Liver (tissue), 9 donors: ENCODE measurements around the gene PPP1R18. TPM values are rescaled to one million over a fixed set of nuclear protein-coding genes. Genes with fewer than 3 reads are reported as not detected.

Experiments used
- DNase-seq: peaks from one replicate; pipeline ENCODE4 v3.0.0-alpha.2; 2017; ENCODE audit warnings: low spot score
- H3K27ac ChIP-seq, 2 donors: one replicate each; pipeline ENCODE4 v1.7.0; 2013; ENCODE audit warnings: inconsistent platforms in 2 of 2, low read length in 2 of 2, control low read depth in 1 of 2, low read depth in 1 of 2, mild to moderate bottlenecking in 1 of 2
- H3K27me3 ChIP-seq, 4 donors: one replicate each; pipeline versions ENCODE4 v1.6.1 to v1.7.0; 2013; ENCODE audit warnings: low read length in 3 of 4, inconsistent platforms in 1 of 4, mild to moderate bottlenecking in 1 of 4, moderate library complexity in 1 of 4; ENCODE audit not compliant: control insufficient read depth in 4 of 4, insufficient read depth in 4 of 4
- H3K36me3 ChIP-seq, 4 donors: one replicate each; pipeline versions ENCODE4 v1.6.1 to v1.7.0; 2013; ENCODE audit warnings: low read length in 3 of 4, mild to moderate bottlenecking in 3 of 4, low read depth in 1 of 4, moderate library complexity in 1 of 4; ENCODE audit not compliant: control insufficient read depth in 4 of 4, insufficient read depth in 3 of 4
- H3K4me1 ChIP-seq, 4 donors: one replicate each; pipeline versions ENCODE4 v1.6.1 to v1.7.0; 2013; ENCODE audit warnings: low read length in 3 of 4, mild to moderate bottlenecking in 3 of 4, moderate library complexity in 1 of 4; ENCODE audit not compliant: control insufficient read depth in 4 of 4, insufficient read depth in 4 of 4
- H3K4me3 ChIP-seq, 3 donors: one replicate each; pipeline versions ENCODE4 v1.6.1 to v1.7.0; 2013; ENCODE audit warnings: low read length in 3 of 3, control low read depth in 1 of 3, low read depth in 1 of 3, mild to moderate bottlenecking in 1 of 3
- H3K9ac ChIP-seq, 2 donors: one replicate each; pipeline ENCODE4 v1.7.0; 2013; ENCODE audit warnings: low read length in 2 of 2, mild to moderate bottlenecking in 2 of 2, moderate library complexity in 2 of 2, control low read depth in 1 of 2, low read depth in 1 of 2
- H3K9me3 ChIP-seq, 4 donors: one replicate each; pipeline versions ENCODE4 v1.6.1 to v1.7.0; 2013; ENCODE audit warnings: low read length in 3 of 4; ENCODE audit not compliant: control insufficient read depth in 4 of 4
- EGR1 ChIP-seq, 2 donors: IDR thresholded peaks; 2 replicates each; pipeline ENCODE4 v1.6.1; 2016 to 2018; ENCODE audit warnings: antibody characterized with exemption in 2 of 2, low read depth in 2 of 2
- FOXA1 ChIP-seq: IDR thresholded peaks from 2 replicates; pipeline ENCODE4 v1.6.1; 2016; ENCODE audit warnings: antibody characterized with exemption
- FOXA2 ChIP-seq: IDR thresholded peaks from 2 replicates; pipeline ENCODE4 v1.6.1; 2016; ENCODE audit warnings: antibody characterized with exemption
- GABPA ChIP-seq, 2 donors: IDR thresholded peaks in 1 of 2; conservative IDR thresholded peaks in 1 of 2; 2 replicates each; pipeline ENCODE4 v1.6.1; 2016; ENCODE audit warnings: antibody characterized with exemption in 2 of 2, mild to moderate bottlenecking in 1 of 2, moderate library complexity in 1 of 2
- HNF4A ChIP-seq, 2 donors: conservative IDR thresholded peaks; 2 replicates each; pipeline ENCODE4 v1.6.1; 2016; ENCODE audit warnings: antibody characterized with exemption in 2 of 2, mild to moderate bottlenecking in 2 of 2
- HNF4G ChIP-seq: IDR thresholded peaks from 2 replicates; pipeline ENCODE4 v1.6.1; 2016; ENCODE audit warnings: antibody characterized with exemption
- JUND ChIP-seq, 2 donors: IDR thresholded peaks; 2 replicates each; pipeline ENCODE4 v1.6.1; 2016; ENCODE audit warnings: antibody characterized with exemption in 2 of 2
- NR2F2 ChIP-seq: IDR thresholded peaks from 2 replicates; pipeline ENCODE4 v1.6.1; 2016; ENCODE audit warnings: antibody characterized with exemption
- RAD21 ChIP-seq, 2 donors: IDR thresholded peaks; 2 replicates each; pipeline ENCODE4 v1.6.1; 2016; ENCODE audit warnings: antibody characterized with exemption in 2 of 2, mild to moderate bottlenecking in 2 of 2
- RXRA ChIP-seq, 2 donors: IDR thresholded peaks; 2 replicates each; pipeline ENCODE4 v1.6.1; 2017 to 2018; ENCODE audit warnings: antibody characterized with exemption in 2 of 2, mild to moderate bottlenecking in 1 of 2
- SP1 ChIP-seq: IDR thresholded peaks from 2 replicates; pipeline ENCODE4 v1.6.1; 2018; ENCODE audit warnings: antibody characterized with exemption, mild to moderate bottlenecking
- TAF1 ChIP-seq: conservative IDR thresholded peaks from 2 replicates; pipeline ENCODE4 v1.6.1; 2016; ENCODE audit warnings: antibody characterized with exemption, mild to moderate bottlenecking
- WGBS: extraction: QIAGEN DNeasy Blood & Tissue Kit; methylation state at CpG from one replicate; pipeline ENCODE4 v1.1.7; 2013; 5-methylcytosine and 5-hydroxymethylcytosine counted together
- polyA plus RNA-seq, 2 donors: library from polyadenylated mRNA; stranded (reverse) in 1 of 2; unstranded in 1 of 2; fragments of 200-250 nt in 1 of 2; fragments of >200 nt in 1 of 2; fragmentation: Nextera tagmentation in 1 of 2; extraction: Ambion mirVana in 1 of 2; gene quantifications; one replicate each; pipeline versions ENCODE4 v1.2.1 to v1.2.3, GENCODE V29; 2013 to 2015
- total RNA-seq, 2 donors: library from RNA; depleted of rRNA; stranded (reverse); fragments of >200 nt; gene quantifications; one replicate each; pipeline ENCODE4 v1.2.3, GENCODE V29; 2014
- TF ChIP-seq, protein P1 (sequence below): IDR thresholded peaks from 2 replicates; pipeline ENCODE4 v1.6.1; 2016; ENCODE audit warnings: antibody characterized with exemption
- TF ChIP-seq, protein P2 (sequence below): IDR thresholded peaks from 2 replicates; pipeline ENCODE4 v1.6.1; 2016; ENCODE audit warnings: antibody characterized with exemption, mild to moderate bottlenecking
- TF ChIP-seq, protein P3 (sequence below): fragments of 150-350 bp; IDR thresholded peaks from 2 replicates; pipeline ENCODE4 v1.5.1; 2017; ENCODE audit warnings: improper control_type of control experiment, low read depth, low read length; ENCODE audit not compliant: missing input control
- donor health status: healthy.
- donor health status: healthy.
- donor health status: healthy.
- donor health status: healthy.
- donor health status: healthy.

PPP1R18 gene
- total and polyA plus RNA-seq, 4 donors: 7.4 to 17.4 (median 11.5) TPM

DNA sequence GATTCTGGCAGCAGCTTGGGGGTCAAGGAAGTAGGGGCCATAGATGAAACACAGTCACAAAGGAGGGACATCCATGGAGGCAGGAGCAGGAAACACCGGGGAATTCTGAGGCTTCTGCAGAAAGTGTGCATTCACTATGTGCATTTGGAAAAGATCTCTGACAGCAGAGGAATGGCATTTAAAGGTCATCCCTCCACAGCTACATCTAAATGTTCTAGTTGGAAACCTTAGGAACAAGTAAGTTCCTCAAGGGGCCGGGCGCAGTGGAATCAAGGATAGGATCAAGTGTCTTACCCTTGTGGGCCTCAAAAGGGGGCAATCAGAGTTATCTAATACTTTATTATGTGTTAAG lies 30.7 kb downstream of the PPP1R18 start:
- TF ChIP-seq GABPA (IDR thresholded peaks at IDR 0.05 in 1 of 2, conservative IDR thresholded peaks at IDR 0.05 in 1 of 2) (no peak), SP1 (no peak), FOXA2 (no peak), JUND (IDR thresholded peaks at IDR 0.05) (no peak), HNF4G (no peak), HNF4A (conservative IDR thresholded peaks at IDR 0.05) (no peak), EGR1 (IDR thresholded peaks at IDR 0.05; ENCODE audit: low read depth in 2 of 2) (no peak), NR2F2 (no peak), RXRA (IDR thresholded peaks at IDR 0.05) (no peak), TAF1 (no peak), RAD21 (IDR thresholded peaks at IDR 0.05) (no peak), FOXA1 (no peak)
- TF ChIP-seq, protein P1, sequence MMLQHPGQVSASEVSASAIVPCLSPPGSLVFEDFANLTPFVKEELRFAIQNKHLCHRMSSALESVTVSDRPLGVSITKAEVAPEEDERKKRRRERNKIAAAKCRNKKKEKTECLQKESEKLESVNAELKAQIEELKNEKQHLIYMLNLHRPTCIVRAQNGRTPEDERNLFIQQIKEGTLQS: no peak
- TF ChIP-seq, protein P2, sequence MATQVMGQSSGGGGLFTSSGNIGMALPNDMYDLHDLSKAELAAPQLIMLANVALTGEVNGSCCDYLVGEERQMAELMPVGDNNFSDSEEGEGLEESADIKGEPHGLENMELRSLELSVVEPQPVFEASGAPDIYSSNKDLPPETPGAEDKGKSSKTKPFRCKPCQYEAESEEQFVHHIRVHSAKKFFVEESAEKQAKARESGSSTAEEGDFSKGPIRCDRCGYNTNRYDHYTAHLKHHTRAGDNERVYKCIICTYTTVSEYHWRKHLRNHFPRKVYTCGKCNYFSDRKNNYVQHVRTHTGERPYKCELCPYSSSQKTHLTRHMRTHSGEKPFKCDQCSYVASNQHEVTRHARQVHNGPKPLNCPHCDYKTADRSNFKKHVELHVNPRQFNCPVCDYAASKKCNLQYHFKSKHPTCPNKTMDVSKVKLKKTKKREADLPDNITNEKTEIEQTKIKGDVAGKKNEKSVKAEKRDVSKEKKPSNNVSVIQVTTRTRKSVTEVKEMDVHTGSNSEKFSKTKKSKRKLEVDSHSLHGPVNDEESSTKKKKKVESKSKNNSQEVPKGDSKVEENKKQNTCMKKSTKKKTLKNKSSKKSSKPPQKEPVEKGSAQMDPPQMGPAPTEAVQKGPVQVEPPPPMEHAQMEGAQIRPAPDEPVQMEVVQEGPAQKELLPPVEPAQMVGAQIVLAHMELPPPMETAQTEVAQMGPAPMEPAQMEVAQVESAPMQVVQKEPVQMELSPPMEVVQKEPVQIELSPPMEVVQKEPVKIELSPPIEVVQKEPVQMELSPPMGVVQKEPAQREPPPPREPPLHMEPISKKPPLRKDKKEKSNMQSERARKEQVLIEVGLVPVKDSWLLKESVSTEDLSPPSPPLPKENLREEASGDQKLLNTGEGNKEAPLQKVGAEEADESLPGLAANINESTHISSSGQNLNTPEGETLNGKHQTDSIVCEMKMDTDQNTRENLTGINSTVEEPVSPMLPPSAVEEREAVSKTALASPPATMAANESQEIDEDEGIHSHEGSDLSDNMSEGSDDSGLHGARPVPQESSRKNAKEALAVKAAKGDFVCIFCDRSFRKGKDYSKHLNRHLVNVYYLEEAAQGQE: no peak
- TF ChIP-seq, protein P3, sequence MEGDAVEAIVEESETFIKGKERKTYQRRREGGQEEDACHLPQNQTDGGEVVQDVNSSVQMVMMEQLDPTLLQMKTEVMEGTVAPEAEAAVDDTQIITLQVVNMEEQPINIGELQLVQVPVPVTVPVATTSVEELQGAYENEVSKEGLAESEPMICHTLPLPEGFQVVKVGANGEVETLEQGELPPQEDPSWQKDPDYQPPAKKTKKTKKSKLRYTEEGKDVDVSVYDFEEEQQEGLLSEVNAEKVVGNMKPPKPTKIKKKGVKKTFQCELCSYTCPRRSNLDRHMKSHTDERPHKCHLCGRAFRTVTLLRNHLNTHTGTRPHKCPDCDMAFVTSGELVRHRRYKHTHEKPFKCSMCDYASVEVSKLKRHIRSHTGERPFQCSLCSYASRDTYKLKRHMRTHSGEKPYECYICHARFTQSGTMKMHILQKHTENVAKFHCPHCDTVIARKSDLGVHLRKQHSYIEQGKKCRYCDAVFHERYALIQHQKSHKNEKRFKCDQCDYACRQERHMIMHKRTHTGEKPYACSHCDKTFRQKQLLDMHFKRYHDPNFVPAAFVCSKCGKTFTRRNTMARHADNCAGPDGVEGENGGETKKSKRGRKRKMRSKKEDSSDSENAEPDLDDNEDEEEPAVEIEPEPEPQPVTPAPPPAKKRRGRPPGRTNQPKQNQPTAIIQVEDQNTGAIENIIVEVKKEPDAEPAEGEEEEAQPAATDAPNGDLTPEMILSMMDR: no peak
- 96% methylated on average over 3 of the region's 3 CpGs for WGBS
- H3K4me3 ChIP-seq: no peak overlapping the region
- no peak for DNase-seq
- peaks cover 0 to 8% (median 3%) of the 10 kb centered on the region in 4 donors for H3K4me1 ChIP-seq
- H3K27ac ChIP-seq: no peak overlapping the region
- H3K9ac ChIP-seq: no peak overlapping the region
- peaks cover 16 to 76% (median 60%) of the 10 kb centered on the region in 4 donors for H3K36me3 ChIP-seq
- no peaks in the 10 kb centered on the region for H3K27me3 ChIP-seq
- no peaks in the 10 kb centered on the region for H3K9me3 ChIP-seq

DNA sequence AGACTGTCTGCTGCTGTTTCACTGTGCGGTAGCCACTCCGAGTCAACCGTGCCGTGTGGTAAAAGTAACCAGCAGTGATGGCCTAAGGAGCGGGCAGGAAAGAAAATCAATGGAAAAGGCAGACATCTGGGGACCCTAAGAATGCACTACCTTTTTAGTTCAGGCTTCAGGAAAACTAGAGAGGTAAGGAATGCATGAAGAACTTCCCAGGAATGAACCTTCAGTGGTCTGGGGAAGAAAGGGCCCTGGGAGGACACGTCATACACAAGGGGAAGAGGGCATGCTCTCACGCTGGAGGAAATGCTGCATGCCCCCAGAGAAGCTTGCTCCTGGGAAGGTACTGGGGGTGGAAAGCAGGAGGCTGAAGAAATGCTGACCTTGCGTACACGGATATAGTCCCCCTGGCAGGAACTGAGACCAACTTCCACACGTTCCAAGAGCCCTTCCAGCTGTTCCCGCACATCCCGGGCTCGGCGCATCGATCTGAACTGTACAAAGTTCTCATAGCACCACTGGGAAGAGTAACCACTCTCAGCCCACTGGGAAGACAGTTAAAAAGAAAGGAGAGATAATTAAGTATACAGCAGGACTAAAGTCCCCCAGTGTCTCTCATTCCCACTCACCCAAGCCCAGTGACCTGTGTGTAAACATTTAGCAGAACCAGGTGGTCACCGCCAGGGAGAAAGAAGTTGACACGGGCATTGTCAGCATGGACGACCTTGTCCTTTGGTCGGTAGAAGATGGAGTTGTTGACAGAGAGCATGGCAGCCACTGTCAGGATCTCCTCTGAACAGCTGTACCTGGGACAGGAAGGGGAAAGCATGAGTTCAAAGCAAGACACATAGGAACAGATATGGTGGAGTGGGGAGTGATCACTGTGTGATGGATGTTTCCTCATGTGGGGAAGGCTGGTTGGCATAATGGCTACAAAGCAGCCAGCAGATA lies 31.4 kb downstream of the PPP1R18 start:
- Histone ChIP-seq H3K27me3 (no peaks in the 10 kb centered on the region), H3K9me3 (no peaks in the 10 kb centered on the region), H3K36me3 (peaks cover 16 to 74% (median 56%) of the 10 kb centered on the region in 4 donors), H3K9ac (no peak overlapping the region), H3K4me1 (peaks cover 0 to 8% (median 3%) of the 10 kb centered on the region in 4 donors), H3K27ac (no peak overlapping the region), H3K4me3 (no peak overlapping the region)
- WGBS: 72% methylated on average over 19 of the region's 19 CpGs
- no peak for DNase-seq
- TF ChIP-seq, protein P1: no peak
- peak; percentile 19 to 29 for TF ChIP-seq HNF4A (conservative IDR thresholded peaks at IDR 0.05)
